Tibial artery (tissue), 4 donors: ENCODE measurements around the gene STIM2.
A peak's percentile ranks its signal among the peaks of the same experiment; 100 is the strongest.

ENCODE experiments used
- DNase-seq, 2 donors: peaks; one replicate each; pipeline ENCODE4 v3.0.0-alpha.2; 2019
- H3K27ac ChIP-seq, 2 donors: fragments of 200-600 bp; sonication (generic) in 1 of 2; 1 replicate in 1 of 2; 2 replicates in 1 of 2; pipeline ENCODE4 v1.5.1; 2018 to 2019; ENCODE audit warnings: mild to moderate bottlenecking in 1 of 2
- H3K27me3 ChIP-seq, 2 donors: fragments of 200-600 bp; sonication (generic) in 1 of 2; one replicate each; pipeline versions ENCODE4 v1.5.1 to v1.6.0; 2016 to 2019
- H3K36me3 ChIP-seq, 3 donors: fragments of 200-600 bp; sonication (generic) in 2 of 3; one replicate each; pipeline ENCODE4 v1.5.1; 2016 to 2019; ENCODE audit warnings: mild to moderate bottlenecking in 2 of 3
- H3K4me1 ChIP-seq, 4 donors: fragments of 200-600 bp; sonication (generic) in 2 of 4; 1 replicate in 3 of 4; 2 replicates in 1 of 4; pipeline ENCODE4 v1.5.1; 2016 to 2019
- H3K4me3 ChIP-seq, 2 donors: fragments of 200-600 bp; sonication (generic) in 1 of 2; 1 replicate in 1 of 2; 2 replicates in 1 of 2; pipeline ENCODE4 v1.5.1; 2018 to 2019; ENCODE audit warnings: mild to moderate bottlenecking in 2 of 2
- H3K9me3 ChIP-seq, 3 donors: fragments of 200-600 bp; sonication (generic) in 1 of 3; one replicate each; pipeline ENCODE4 v1.5.1; 2016 to 2019
- intact Hi-C: fragments of 100-400 bp; cut with DNase I; formaldehyde crosslinking; loops from one replicate; pipeline ENCODE4 v1.15.0; 2023; ENCODE audit warnings: low total_unique reads
- TF ChIP-seq, protein P1 (sequence below), 2 experiments: fragments of 200-600 bp in 1 of 2; fragments of 450-650 bp in 1 of 2; IDR thresholded peaks; one replicate each; pipeline ENCODE4 v1.5.1; 2017 to 2019; ENCODE audit warnings: antibody characterized with exemption in 2 of 2, mild to moderate bottlenecking in 1 of 2, moderate library complexity in 1 of 2

Gene STIM2

DNA sequence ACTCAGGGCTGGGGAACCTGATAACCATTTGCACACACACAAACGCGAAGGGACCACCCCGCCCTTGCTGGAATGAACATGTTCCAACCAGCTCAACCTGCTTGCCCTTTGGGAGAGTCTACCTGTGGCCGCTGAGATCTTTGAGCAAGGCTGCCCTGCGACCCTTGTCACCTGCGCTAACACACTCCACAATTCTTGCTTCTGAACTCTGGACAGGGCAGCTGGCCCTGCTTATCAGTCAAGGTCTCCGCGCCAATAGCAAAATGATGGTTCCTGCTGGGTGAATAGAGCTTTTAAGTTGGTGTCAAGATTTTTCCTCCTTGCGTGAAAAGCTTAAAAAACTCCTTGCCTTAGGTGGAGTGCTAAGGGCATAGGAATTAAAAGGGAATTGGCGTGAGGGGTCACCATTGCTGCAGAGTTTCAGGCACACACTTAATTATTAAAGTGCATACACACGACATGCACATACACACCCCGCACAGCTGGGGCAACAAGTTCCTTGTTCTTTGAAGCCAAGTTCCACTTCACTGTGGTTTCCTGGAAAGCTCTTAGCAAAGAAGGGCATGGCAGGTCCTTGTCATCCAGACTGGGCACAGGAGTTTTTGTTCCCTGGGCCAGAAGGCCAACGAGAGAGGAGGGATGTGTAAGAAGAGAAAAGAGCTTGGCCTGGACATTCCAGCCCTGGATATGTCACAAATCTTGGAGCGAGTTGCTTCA is 207.7 kb downstream of the STIM2 start:
- no peaks in the 10 kb centered on the region for H3K36me3 ChIP-seq
- DNase-seq: peak in 1 of 2 donors; percentile 31
- intact Hi-C loops: no loop called here
- no peak overlapping the region for H3K27ac ChIP-seq
- no peaks in the 10 kb centered on the region for H3K27me3 ChIP-seq
- TF ChIP-seq, protein P1, sequence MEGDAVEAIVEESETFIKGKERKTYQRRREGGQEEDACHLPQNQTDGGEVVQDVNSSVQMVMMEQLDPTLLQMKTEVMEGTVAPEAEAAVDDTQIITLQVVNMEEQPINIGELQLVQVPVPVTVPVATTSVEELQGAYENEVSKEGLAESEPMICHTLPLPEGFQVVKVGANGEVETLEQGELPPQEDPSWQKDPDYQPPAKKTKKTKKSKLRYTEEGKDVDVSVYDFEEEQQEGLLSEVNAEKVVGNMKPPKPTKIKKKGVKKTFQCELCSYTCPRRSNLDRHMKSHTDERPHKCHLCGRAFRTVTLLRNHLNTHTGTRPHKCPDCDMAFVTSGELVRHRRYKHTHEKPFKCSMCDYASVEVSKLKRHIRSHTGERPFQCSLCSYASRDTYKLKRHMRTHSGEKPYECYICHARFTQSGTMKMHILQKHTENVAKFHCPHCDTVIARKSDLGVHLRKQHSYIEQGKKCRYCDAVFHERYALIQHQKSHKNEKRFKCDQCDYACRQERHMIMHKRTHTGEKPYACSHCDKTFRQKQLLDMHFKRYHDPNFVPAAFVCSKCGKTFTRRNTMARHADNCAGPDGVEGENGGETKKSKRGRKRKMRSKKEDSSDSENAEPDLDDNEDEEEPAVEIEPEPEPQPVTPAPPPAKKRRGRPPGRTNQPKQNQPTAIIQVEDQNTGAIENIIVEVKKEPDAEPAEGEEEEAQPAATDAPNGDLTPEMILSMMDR (IDR thresholded peaks at IDR 0.05): no peak
- H3K9me3 ChIP-seq: no peaks in the 10 kb centered on the region
- H3K4me1 ChIP-seq: no peaks in the 10 kb centered on the region
- H3K4me3 ChIP-seq: no peak overlapping the region
